ENCODE results near the gene AEN. TPM values are rescaled to one million over a fixed set of nuclear protein-coding genes. Genes with fewer than 3 reads are reported as not detected.

The AEN gene
- total and polyA plus RNA-seq, 2 of the 8 experiments (the other 6 are each of a cell fraction or from before 2014, with no cell fraction given) = 112 to 122 TPM

- TF ChIP-seq POLR2A (IDR thresholded peaks at IDR 0.05; ENCODE audit: control extremely low read depth in 1 of 2, low read depth in 2 of 2, low read length in 2 of 2) = peak; percentile 83 to 96
- peak; percentile 49; the same call in 1 of the 2 replicates for TF ChIP-seq SP2 (IDR thresholded peaks at IDR 0.05; ENCODE audit: low read length)
- peak; percentile 50 to 91; a peak in 2 of 4 replicates for TF ChIP-seq SIN3A (conservative IDR thresholded peaks at IDR 0.05 in 1 of 2, IDR thresholded peaks at IDR 0.05 in 1 of 2; ENCODE audit: low read depth in 1 of 2, low read length in 2 of 2)
- TF ChIP-seq TAF1 (IDR thresholded peaks at IDR 0.05; ENCODE audit: low read depth, low read length) = peak; percentile 92
- TF ChIP-seq SP1 (IDR thresholded peaks at IDR 0.05; ENCODE audit: low read depth, low read length) = peak; percentile 93
- peak; percentile 76 for TF ChIP-seq CHD2 (IDR thresholded peaks at IDR 0.05; ENCODE audit: low read length)
- TF ChIP-seq KDM4A (IDR thresholded peaks at IDR 0.05; ENCODE audit: low read depth, low read length, severe bottlenecking) = peak; percentile 49
- peak; percentile 85 for TF ChIP-seq PHF8 (conservative IDR thresholded peaks at IDR 0.05; ENCODE audit: low read depth, low read length)
- no peak for TF ChIP-seq KDM5A (IDR thresholded peaks at IDR 0.05; ENCODE audit: low read length)
- TF ChIP-seq TAF7 (optimal IDR thresholded peaks at IDR 0.05; ENCODE audit: borderline replicate concordance, low read depth, low read length) = peak; percentile 79
- TF ChIP-seq, protein P1, sequence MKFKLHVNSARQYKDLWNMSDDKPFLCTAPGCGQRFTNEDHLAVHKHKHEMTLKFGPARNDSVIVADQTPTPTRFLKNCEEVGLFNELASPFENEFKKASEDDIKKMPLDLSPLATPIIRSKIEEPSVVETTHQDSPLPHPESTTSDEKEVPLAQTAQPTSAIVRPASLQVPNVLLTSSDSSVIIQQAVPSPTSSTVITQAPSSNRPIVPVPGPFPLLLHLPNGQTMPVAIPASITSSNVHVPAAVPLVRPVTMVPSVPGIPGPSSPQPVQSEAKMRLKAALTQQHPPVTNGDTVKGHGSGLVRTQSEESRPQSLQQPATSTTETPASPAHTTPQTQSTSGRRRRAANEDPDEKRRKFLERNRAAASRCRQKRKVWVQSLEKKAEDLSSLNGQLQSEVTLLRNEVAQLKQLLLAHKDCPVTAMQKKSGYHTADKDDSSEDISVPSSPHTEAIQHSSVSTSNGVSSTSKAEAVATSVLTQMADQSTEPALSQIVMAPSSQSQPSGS (IDR thresholded peaks at IDR 0.05; ENCODE audit: low read length) = no peak
These were observed at the start of gene AEN (continued) for GRCh38 chr15:88620995-88621772.
